GM12874 (cell line): Measurements from ENCODE around the gene BACH2.

Experiments
- CTCF ChIP-seq: IDR thresholded peaks from 2 replicates; pipeline ENCODE4 v1.5.1; 2011; ENCODE audit warnings: low read depth, mild to moderate bottlenecking, control low read depth, low read length, moderate library complexity; ENCODE audit not compliant: insufficient read depth

Gene BACH2

DNA sequence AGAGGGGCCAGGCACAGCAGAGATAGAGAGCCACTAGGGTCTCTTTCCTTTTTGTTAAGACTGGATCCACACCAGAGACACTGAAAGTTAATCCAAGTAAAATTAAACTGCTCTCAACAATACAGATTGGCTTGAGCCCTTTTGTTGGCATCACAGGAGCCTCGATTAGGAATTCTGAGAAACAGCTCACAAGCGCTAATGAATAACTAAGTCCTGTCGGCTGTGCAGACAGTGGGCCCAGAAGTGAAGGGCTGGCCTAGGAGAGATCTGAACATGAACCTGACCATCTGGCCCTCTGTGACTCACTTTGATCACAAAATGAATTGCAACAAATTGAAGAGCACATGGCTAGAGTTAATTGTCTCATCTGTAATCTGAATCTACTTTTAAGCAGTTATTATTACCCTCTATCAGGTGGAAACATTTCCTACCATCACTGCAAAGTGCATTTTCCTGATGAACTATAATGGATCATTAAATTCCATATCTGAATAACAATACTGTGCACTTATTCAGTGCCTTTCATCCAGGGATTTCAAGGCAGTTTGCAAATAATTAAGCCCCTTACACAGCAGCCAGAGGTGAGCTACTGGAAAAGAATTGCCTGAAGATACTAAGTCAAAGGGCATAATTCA, 3.2 kb downstream of the BACH2 start:
- no peak for TF ChIP-seq CTCF

GRCh38 chr6:90291565-90291964, 5.1 kb downstream of the BACH2 start:
- no peak for TF ChIP-seq CTCF

- no peak for TF ChIP-seq CTCF
Measured at GRCh38 chr6:90290811-90291420, 5.7 kb downstream of the BACH2 start.

DNA sequence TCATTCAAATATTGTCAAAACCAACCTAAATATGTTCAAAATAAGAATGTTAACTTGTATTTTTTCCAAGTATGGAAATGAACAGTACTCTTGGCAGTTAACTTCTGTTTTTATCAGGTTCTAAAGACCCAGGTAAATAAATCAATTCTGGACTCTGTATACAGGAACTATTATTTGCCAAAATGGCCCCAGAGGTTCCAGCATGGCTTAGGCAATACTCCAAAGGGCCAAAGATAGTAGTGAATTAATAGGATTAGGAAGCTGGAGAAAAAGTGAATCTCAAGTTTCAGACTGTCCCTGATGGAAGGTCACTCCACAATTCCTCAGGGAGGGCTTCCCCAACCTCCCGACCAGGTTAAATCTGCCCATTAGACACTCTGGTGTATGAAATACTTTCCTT, 6.7 kb downstream of the BACH2 start:
- TF ChIP-seq CTCF, result no peak

DNA sequence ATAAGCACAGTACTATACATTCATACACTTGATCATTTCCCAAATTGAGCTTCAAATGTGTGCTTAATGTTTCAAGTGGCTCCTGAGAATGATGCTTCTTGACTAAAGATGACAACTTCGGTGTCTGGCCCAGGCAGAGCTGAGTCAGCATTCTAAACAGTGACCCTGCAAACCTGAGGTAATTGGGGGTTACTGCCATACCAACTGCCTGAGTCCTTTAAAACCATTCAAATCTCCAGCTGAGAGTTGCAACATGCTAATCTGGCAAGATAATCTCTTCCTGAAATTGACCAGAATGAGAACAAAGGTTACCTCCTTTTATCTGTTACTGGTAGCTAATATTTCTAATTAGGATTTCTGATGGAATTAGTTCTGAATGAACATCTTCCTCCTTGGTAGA, 8.2 kb downstream of the BACH2 start:
- TF ChIP-seq CTCF, result no peak

DNA sequence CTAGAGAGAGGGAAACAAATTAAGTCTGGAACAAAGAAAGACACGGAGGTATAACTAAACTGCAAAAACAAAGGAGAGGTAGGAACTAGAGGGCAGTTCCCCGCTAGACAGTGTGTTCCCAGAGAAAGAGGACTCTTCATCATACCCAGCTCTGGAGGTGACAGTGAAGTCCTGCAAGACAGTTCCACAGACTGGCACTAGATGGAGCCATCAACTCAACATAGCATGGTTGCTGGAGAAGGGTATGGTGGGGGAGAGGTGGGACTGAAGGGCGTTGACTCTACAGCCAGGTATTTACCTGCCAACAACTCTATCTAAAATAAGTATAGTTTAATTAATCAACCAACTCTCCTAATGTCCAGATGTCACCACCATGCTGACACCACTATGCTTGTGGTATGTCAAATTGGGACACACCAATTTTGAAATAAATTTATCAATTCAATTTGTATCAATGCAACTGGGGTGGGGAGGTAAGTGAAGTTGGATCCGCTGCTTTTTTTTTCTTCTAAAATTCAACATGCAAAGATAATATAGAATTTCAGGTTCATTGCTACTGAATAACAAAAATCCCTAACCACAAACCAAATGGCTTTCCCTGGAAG, 9.7 kb downstream of the BACH2 start:
- TF ChIP-seq CTCF, result peak; percentile 74

DNA sequence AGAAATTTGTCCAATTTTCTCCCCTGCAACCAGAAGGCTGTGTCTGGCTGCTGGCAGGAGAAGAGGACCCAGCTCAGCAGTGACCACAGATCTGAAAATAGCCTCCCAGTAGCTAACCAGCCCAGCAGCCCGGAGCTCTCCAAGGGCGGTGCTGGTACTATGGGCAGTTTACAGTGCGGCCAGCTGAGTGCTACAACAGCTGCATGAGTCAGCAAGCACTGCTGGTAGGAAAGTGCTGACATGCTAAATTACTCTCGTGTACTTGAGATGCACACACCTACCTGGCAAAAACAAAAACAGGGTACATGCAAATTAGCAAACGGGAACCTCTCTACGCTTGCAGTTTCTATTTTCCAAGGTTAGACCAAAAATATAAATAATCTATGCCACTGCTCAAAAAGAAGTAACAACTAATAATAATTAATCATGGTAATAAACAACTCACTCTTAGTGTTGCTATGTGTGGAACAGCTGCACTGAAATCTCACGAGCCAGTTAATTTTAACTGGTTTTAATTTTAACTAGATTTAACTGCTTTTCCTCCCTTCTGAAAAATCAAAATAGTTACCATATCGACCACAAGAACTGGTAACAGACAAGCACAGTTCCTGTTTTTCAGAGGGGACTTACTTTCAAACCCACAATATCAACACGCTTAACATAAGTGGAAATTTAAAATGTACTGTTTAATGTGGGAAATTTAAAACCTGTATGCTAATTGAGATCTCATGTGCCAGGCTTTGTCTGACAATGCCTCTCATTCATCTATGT, 10.8 kb downstream of the BACH2 start:
- TF ChIP-seq CTCF, result no peak
